CD4-positive, alpha-beta T cell treated with Interleukin-6 for 4 hours (primary cell): ENCODE data around the gene GLRX5.
"Not testable (repeated sequence)": the region's sequence is repeated elsewhere in the genome, so short reads cannot be mapped to it uniquely, and the experiment has no call there.

Experiments used
- DNase-seq: peaks from one replicate; pipeline ENCODE4 v3.0.0-alpha.2; 2020; ENCODE audit warnings: mixed read lengths

The GLRX5 gene

DNA sequence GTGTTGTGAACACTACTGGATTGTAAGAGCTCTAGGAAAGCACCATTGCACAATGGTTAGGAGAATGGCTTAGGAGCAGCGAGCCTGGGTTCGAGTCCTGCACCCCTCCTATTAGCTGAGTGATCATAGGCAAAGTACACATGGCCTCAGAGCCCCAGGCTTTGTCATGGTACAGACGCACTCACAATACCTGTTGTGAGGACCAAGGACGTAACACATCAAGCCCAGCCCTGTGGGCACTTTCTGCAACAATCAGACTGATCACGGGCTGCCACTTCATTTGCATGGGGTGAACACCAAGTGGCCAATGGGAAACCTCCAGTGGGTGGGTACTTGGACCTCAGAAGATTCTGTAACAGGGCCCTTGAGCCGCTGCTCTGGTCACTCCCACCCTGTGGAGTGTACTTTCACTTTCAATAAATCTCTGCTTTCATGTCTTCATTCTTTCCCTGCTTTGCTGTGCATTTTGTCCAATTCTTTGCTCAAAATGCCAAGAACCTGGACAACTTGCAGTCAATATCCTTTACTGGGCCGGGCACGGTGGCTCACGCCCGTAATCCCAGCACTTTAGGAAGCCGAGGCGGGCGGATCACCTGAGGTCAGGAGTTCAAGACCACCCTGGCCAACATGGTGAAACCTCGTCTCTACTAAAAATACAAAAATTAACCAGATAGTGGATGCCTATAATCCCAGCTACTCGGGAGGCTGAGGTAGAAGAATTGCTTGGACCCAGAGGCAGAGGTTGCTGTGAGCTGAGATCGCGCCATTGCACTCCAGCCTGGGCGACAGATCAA lies 28.2 kb downstream of the GLRX5 start:
- no peak for DNase-seq

- no peak for DNase-seq
Measured at GRCh38 chr14:95564060-95564459, 29.2 kb downstream of the GLRX5 start.

DNA sequence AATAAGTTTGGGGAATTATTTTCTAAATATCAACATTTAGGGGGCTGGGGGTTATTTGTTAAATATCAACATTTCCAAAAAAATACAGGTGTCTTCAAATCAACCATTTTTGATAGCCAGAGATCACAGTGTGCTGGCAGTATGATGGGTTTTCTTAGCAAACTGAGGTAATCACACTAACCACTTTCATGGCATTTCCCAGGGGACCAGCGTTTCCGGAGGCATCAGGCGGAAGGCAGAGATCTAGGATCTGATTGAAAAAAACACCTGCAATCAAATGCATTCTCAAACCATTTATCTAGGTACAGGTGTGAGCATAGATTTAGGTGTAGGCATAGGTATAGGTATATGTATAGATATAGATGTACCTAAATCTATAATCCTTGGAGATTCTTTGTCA lies 34.6 kb downstream of the GLRX5 start:
- DNase-seq: no peak

DNA sequence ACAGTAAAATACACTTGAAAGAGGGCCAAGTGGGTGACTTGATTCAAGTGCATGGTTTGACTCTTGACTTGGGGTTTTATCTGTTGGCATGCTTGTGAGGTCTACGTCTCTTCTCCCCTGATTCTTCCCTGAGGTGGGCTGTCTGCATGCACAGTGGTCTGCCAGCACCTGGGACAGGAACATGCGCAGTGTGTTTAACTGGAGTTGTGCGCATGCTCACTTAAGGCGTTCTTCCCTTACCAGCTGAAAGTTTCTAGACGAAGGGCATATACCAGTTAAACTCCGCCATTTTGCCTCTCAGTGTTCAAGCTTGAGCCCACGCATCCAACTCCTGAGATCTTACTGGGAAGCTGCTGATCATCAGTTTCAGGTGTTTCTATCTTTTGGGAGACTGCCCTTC lies 38.5 kb downstream of the GLRX5 start:
- DNase-seq: no peak

DNA sequence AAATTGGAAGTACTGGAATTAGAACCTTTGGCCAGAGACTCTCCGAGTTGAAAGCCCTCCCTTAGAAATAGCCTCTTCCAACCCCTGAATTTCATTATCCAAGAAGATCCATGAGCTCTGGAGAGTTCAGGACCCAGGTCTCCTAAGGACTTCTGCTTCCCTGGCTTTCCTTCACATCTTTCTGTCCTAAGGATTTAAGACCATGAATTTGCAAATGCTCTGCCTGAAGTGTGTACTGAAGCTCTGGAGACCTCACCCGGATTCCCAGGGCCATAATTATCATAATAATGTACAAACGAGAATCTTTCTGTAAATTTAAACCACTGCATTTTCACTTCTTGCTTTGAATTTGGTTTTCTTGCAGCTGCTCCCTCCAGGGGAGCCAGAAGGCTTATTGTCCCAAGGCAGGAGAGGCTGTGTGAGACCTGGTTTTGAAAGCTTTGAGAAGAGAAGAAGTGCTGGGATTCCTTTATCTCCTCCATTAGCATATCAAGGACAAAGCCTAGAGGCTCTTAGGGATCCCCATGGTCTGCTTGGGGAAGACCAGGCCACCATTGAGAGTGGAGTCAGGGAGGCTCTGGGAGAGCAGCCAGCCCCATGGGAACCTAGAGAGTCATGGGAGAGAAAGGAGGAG lies 41.1 kb downstream of the GLRX5 start:
- DNase-seq: no peak

DNA sequence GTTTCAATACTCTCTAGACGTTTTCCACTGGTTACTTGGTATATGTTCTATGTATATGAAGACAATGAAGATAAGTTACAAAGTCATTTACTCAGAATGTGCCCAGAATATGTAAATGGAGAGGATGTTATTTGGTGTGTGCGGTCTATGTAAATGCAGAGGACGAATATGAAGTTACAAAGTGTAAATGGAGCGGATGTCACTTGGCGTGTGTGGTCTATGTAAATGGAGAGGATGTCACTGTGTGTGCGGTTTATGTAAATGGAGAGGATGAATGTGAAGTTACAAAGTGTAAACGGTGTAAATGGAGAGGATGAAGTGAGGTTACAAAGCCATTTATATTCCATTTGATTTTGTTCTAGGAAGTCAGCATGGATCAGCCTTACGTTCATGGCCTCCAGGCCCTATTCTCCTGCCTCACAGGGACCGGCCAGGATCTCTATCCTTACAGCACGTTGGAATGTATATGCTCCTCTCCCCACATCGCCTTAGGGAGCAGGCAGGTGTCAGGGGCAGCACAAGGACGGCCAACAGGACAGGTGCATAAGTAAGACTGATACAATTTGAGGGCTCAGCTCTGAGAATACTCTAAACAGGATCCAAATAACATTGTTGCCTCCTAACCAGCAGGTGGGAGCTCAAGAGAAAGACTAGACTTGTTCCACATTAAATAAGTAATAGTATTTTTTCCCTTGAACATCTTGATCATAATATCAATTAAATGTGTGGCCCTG lies 42.4 kb downstream of the GLRX5 start:
- no peak for DNase-seq

DNA sequence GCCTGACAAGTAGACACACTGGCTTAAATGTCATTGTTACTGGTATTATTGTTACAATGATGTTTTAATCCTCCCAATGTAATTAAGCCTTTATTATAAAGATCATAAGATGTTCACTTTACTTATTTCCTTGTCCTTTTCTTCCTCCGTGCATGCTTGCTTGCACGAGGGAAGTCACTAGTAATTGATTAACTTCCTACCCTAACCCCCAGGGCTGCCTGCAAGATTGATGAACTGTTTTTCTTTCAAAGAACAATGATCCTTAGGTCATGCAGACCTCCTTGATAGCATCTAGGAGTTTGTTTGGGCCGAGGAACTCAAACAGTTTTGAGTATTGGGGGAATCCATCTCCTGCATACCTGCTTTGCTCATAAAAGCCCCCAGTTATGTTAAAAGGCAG lies 43.0 kb downstream of the GLRX5 start:
- DNase-seq: no peak

DNA sequence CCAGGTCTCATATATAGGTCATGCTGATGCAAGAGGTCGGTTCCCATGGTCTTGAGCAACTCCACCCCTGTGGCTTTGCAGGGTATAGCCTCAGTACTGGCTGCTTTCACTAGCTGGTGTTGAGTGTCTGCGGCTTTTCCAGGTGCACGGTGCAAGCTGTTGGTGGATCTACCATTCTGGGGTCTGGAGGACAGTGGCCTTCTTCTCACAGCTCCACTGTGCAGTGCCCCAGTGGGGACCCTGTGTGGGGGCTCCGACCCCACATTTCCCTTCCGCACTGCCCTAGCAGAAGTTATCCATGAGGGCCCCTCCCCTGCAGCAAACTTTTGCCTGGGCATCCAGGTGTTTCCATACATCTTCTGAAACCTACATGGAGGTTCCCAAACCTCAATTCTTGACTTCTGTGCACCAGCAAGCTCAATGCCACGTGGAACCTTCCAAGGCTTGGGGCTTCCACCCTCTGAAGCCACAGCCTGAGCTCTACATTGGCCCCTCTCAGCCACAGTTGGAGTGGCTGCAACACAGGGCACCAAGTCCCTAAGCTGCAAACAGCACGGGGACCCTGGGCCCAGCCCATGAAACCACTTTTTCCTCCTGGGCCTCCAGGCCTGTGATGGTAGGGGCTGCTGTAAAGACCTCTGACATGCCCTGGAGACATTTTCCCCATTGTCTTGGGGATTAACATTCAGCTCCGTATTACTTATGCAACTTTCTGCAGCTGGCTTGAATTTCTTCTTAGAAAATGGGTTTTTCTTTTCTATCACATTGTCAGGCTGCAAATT lies 49.2 kb downstream of the GLRX5 start:
- DNase-seq: not testable (repeated sequence)

DNA sequence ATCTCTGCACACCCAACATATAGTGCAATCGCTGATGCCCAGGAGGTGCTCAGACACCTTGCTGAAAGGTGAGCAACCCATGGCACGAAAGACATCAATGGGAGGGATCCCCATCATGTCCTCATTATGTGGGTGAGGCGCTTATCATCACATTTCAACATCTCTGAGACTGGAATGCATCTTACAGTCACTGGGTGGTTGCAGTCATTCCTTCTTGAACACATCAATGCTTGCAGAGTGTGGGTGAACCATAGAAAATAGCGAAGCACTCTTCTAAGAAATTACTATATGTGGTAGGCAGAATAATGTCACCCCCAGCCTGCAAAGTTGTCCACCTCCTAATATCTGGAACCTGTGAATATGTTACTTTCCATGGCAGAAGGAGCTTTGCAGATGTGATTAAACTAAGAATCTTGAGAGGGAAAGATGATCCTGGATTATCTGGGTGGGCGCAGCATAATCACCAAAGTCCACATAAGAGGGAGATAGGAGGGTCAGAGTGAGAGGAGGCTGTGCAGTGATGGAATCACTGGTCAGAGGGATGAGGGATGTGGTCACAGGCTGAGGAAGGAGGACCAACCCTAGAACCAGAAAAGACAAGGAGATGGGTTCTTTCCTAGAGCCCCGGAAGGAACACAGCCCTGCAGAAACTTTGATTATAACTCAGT lies 51.2 kb downstream of the GLRX5 start:
- DNase-seq: no peak

- not testable (repeated sequence) for DNase-seq
Measured at GRCh38 chr14:95591182-95591581, 56.3 kb downstream of the GLRX5 start.
